Measurements from ENCODE around the gene TBC1D4.

Gene TBC1D4

GRCh38 chr13:75486146-75487062 is 4.4 kb upstream of the TBC1D4 start:
- H3K4me3 ChIP-seq (ENCODE audit: low read depth, low read length) = no peak overlapping the region
- TF ChIP-seq CTCF (IDR thresholded peaks at IDR 0.05; ENCODE audit: borderline replicate concordance, insufficient read depth, low read depth, low read length) = no peak

- H3K4me3 ChIP-seq (ENCODE audit: low read depth, low read length) = no peak overlapping the region
- no peak for TF ChIP-seq CTCF (IDR thresholded peaks at IDR 0.05; ENCODE audit: borderline replicate concordance, insufficient read depth, low read depth, low read length)
Measured at GRCh38 chr13:75485286-75486062, 3.5 kb upstream of the TBC1D4 start.

GRCh38 chr13:75482820-75483079 is 781 bp upstream of the TBC1D4 start:
- H3K4me3 ChIP-seq (ENCODE audit: low read depth, low read length) = no peak overlapping the region
- TF ChIP-seq CTCF (IDR thresholded peaks at IDR 0.05; ENCODE audit: borderline replicate concordance, insufficient read depth, low read depth, low read length) = no peak

- no peak for TF ChIP-seq CTCF (IDR thresholded peaks at IDR 0.05; ENCODE audit: borderline replicate concordance, insufficient read depth, low read depth, low read length)
- peak overlapping the region; percentile 98 for H3K4me3 ChIP-seq (ENCODE audit: low read depth, low read length)
Measured at GRCh38 chr13:75481176-75482069, 546 bp downstream of the TBC1D4 start.

GRCh38 chr13:75480671-75481175 is 1.2 kb downstream of the TBC1D4 start:
- TF ChIP-seq CTCF (IDR thresholded peaks at IDR 0.05; ENCODE audit: borderline replicate concordance, insufficient read depth, low read depth, low read length) = no peak
- H3K4me3 ChIP-seq (ENCODE audit: low read depth, low read length) = peak overlapping the region; percentile 98

- peak overlapping the region; percentile 15 for H3K4me3 ChIP-seq (ENCODE audit: low read depth, low read length)
- no peak for TF ChIP-seq CTCF (IDR thresholded peaks at IDR 0.05; ENCODE audit: borderline replicate concordance, insufficient read depth, low read depth, low read length)
Measured at GRCh38 chr13:75479102-75479740, 2.7 kb downstream of the TBC1D4 start.
